ENCODE measurements around the gene SLC6A9.

SLC6A9 gene

GRCh38 chr1:44031252-44032169, at the start of gene SLC6A9:
Gene SLC6A9 (minus strand): TSS chr1:44031462. CDS start chr1:44024277, 7,185 bp downstream.
- peaks cover 19 to 37% of the 10 kb centered on the region in 2 donors for H3K4me1 Mint-ChIP-seq
- H3K9me3 Mint-ChIP-seq, result no peaks in the 10 kb centered on the region
- no peaks in the 10 kb centered on the region for H3K27me3 Mint-ChIP-seq
- H3K27ac Mint-ChIP-seq, result peak within 1 kb of the TSS; percentile 86
- ATAC-seq (replicated peaks) (peak; percentile 3 to 9), DNase-seq (no peak)
- H3K36me3 Mint-ChIP-seq, result no peaks in the 10 kb centered on the region
- peak within 1 kb of the TSS; percentile 88 to 90 for H3K4me3 Mint-ChIP-seq

- DNase-seq (no peak), ATAC-seq (replicated peaks) (no peak)
- H3K27ac Mint-ChIP-seq, result no peak overlapping the region
- H3K4me3 Mint-ChIP-seq, result no peak overlapping the region
- H3K27me3 Mint-ChIP-seq, result peaks cover 0 to 6% of the 10 kb centered on the region in 2 donors
- no peaks in the 10 kb centered on the region for H3K9me3 Mint-ChIP-seq
- peaks cover 2 to 4% of the 10 kb centered on the region in 2 donors for H3K4me1 Mint-ChIP-seq
- no peaks in the 10 kb centered on the region for H3K36me3 Mint-ChIP-seq
Observed at GRCh38 chr1:44079566-44079965, 48.3 kb upstream of the SLC6A9 start.

- no peaks in the 10 kb centered on the region for H3K9me3 Mint-ChIP-seq
- H3K4me3 Mint-ChIP-seq, result no peak overlapping the region
Observed at GRCh38 chr1:44078104-44078503, 46.8 kb upstream of the SLC6A9 start.

GRCh38 chr1:44077421-44077820, 46.2 kb upstream of the SLC6A9 start:
- DNase-seq (no peak), ATAC-seq (replicated peaks) (no peak)
- Mint-ChIP-seq H3K36me3 (no peaks in the 10 kb centered on the region), H3K9me3 (no peaks in the 10 kb centered on the region), H3K27ac (no peak overlapping the region), H3K4me3 (no peak overlapping the region), H3K27me3 (peaks cover 0 to 6% of the 10 kb centered on the region in 2 donors), H3K4me1 (peaks cover 17 to 25% of the 10 kb centered on the region in 2 donors)

More at GRCh38 chr1:44078104-44078503, 46.8 kb upstream of the SLC6A9 start:
- no peak for DNase-seq
- Mint-ChIP-seq H3K27ac (no peak overlapping the region), H3K4me1 (peaks cover 12 to 18% of the 10 kb centered on the region in 2 donors), H3K27me3 (peaks cover 0 to 6% of the 10 kb centered on the region in 2 donors), H3K36me3 (no peaks in the 10 kb centered on the region)
- ATAC-seq (replicated peaks), result no peak

DNA sequence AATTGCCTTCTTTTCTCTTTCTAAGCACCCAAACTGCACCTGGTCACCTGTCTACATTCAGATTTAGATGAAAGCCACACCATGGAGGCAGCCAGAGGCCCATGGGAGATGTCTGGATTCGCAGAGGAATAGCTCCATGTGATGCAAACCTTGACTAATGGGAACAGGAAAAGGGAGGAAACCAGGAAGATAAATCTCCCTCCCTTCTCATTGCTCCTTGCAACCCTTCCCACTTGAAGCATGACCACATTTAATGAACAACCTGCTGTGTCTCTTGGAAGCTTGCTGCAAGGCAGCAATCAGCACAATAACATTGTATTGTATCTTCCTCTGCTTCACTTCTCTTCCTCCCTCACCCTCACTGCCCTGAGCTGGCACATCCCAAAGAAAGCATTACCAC, 44.8 kb upstream of the SLC6A9 start:
- DNase-seq (no peak), ATAC-seq (replicated peaks) (no peak)
- H3K27ac Mint-ChIP-seq, result no peak overlapping the region
- H3K4me1 Mint-ChIP-seq, result peaks cover 27 to 36% of the 10 kb centered on the region in 2 donors
- H3K27me3 Mint-ChIP-seq, result peaks cover 0 to 6% of the 10 kb centered on the region in 2 donors
- no peak overlapping the region for H3K4me3 Mint-ChIP-seq
- no peaks in the 10 kb centered on the region for H3K36me3 Mint-ChIP-seq
- H3K9me3 Mint-ChIP-seq, result no peaks in the 10 kb centered on the region

GRCh38 chr1:44074415-44074814, 43.2 kb upstream of the SLC6A9 start:
- Mint-ChIP-seq H3K9me3 (no peaks in the 10 kb centered on the region), H3K27ac (peak overlapping the region; percentile 22), H3K36me3 (no peaks in the 10 kb centered on the region), H3K4me3 (no peak overlapping the region), H3K27me3 (peaks cover 0 to 6% of the 10 kb centered on the region in 2 donors), H3K4me1 (peaks cover 30 to 46% of the 10 kb centered on the region in 2 donors)
- ATAC-seq (replicated peaks) (no peak), DNase-seq (no peak)

GRCh38 chr1:44073528-44073927, 42.3 kb upstream of the SLC6A9 start:
- DNase-seq (peak; percentile 30), ATAC-seq (replicated peaks) (peak; percentile 74 to 77)
- peaks cover 0 to 4% of the 10 kb centered on the region in 2 donors for H3K9me3 Mint-ChIP-seq
- H3K4me1 Mint-ChIP-seq, result peaks cover 36 to 55% of the 10 kb centered on the region in 2 donors
- no peak overlapping the region for H3K4me3 Mint-ChIP-seq
- peaks cover 0 to under 1% of the 10 kb centered on the region in 2 donors for H3K27me3 Mint-ChIP-seq
- peaks cover 1 to 4% of the 10 kb centered on the region in 2 donors for H3K36me3 Mint-ChIP-seq
- no peak overlapping the region for H3K27ac Mint-ChIP-seq

- no peak for ATAC-seq (replicated peaks)
- Mint-ChIP-seq H3K27ac (no peak overlapping the region), H3K9me3 (peaks cover 0 to 4% of the 10 kb centered on the region in 2 donors), H3K4me1 (peaks cover 43 to 62% of the 10 kb centered on the region in 2 donors), H3K36me3 (peaks cover 1 to 4% of the 10 kb centered on the region in 2 donors), H3K27me3 (no peaks in the 10 kb centered on the region), H3K4me3 (no peak overlapping the region)
- no peak for DNase-seq
Observed at GRCh38 chr1:44072821-44073220, 41.6 kb upstream of the SLC6A9 start.

DNA sequence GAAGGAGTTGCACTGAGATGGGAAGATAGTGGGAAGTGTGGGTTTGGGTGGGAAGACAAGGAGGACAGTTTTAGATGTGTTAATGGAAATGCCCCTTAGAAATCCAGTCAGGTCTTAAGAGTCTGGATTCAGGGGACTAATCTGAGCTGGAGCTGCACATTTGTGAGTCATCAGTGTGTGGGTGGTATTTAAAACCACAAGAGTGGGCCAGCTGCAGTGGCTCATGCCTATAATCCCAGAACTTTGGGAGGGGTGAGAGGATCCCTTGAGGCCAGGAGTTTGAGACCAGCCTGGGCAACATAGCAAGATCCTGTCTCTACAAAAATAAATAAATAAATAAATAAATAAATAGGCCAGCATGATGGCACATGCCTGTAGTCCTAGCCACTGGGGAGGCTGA, 40.9 kb upstream of the SLC6A9 start:
- H3K4me1 Mint-ChIP-seq, result peaks cover 49 to 68% of the 10 kb centered on the region in 2 donors
- ATAC-seq (replicated peaks) (no peak), DNase-seq (no peak)
- H3K9me3 Mint-ChIP-seq, result peaks cover 0 to 4% of the 10 kb centered on the region in 2 donors
- no peaks in the 10 kb centered on the region for H3K27me3 Mint-ChIP-seq
- no peak overlapping the region for H3K4me3 Mint-ChIP-seq
- no peak overlapping the region for H3K27ac Mint-ChIP-seq
- H3K36me3 Mint-ChIP-seq, result peaks cover 1 to 4% of the 10 kb centered on the region in 2 donors

DNA sequence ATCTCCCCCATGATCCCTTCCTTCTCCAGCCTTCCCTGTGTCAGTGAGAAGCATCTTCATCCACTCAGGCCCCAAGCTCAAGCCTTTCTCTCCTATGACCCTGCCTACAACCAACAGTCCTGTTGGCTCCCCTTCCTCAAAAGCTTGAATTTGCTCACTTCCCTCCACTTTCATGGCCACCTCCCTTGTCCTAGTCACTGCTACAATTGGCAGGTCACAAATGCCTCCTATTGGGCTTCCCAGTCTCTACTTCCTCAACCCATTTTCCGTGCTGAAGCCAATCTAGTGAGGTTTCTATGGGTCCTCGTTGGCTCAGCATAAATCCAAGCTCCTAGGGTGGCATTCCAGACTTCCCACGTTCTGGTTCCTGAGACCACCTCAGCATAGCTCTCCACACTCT, 40.2 kb upstream of the SLC6A9 start:
- Mint-ChIP-seq H3K27me3 (no peaks in the 10 kb centered on the region), H3K4me3 (no peak overlapping the region), H3K9me3 (peaks cover 0 to 4% of the 10 kb centered on the region in 2 donors), H3K4me1 (peaks cover 53 to 69% of the 10 kb centered on the region in 2 donors), H3K36me3 (peaks cover 1 to 4% of the 10 kb centered on the region in 2 donors), H3K27ac (no peak overlapping the region)
- no peak for ATAC-seq (replicated peaks)
- no peak for DNase-seq

DNA sequence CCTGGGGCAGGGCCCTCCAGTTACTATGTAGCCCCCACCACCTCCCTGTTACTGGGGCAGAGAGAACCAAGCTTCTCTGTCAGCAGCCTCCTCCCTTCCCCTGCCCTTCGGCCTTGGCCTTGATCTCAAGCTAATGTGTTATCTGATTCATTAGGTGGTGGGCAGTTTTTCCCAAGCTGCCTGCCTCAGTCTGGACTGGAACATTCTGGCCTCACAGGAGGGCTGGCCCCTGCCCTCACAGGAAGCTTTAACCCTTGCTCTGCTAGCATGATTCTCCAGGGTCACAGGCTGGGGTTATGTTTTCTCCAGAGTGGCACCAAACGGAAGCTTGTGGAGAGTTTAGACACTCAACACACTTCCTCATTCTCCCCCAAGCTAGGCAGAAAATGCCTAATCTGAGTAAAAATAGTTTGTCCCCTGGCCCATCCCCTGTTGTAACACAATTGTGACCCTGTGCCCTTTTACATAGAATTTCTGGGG, 37.2 kb upstream of the SLC6A9 start:
- ATAC-seq (replicated peaks) (peak; percentile 79 to 83), DNase-seq (peak; percentile 53)
- H3K4me3 Mint-ChIP-seq, result peak overlapping the region; percentile 59 to 69
- peak overlapping the region; percentile 90 for H3K27ac Mint-ChIP-seq
- H3K36me3 Mint-ChIP-seq, result peaks cover 1 to 4% of the 10 kb centered on the region in 2 donors
- H3K9me3 Mint-ChIP-seq, result peaks cover 0 to 4% of the 10 kb centered on the region in 2 donors
- H3K27me3 Mint-ChIP-seq, result no peaks in the 10 kb centered on the region
- H3K4me1 Mint-ChIP-seq, result peaks cover 45 to 56% of the 10 kb centered on the region in 2 donors

- peak overlapping the region; percentile 79 for H3K27ac Mint-ChIP-seq
- H3K4me3 Mint-ChIP-seq, result peak overlapping the region; percentile 59 to 69
- peaks cover 0 to 4% of the 10 kb centered on the region in 2 donors for H3K9me3 Mint-ChIP-seq
- DNase-seq, result peak; percentile 34
- no peaks in the 10 kb centered on the region for H3K27me3 Mint-ChIP-seq
- peaks cover 38 to 46% of the 10 kb centered on the region in 2 donors for H3K4me1 Mint-ChIP-seq
- peak; percentile 80 to 83 for ATAC-seq (replicated peaks)
- H3K36me3 Mint-ChIP-seq, result peaks cover 1 to 4% of the 10 kb centered on the region in 2 donors
Observed at GRCh38 chr1:44067266-44068250, 36.3 kb upstream of the SLC6A9 start.

DNA sequence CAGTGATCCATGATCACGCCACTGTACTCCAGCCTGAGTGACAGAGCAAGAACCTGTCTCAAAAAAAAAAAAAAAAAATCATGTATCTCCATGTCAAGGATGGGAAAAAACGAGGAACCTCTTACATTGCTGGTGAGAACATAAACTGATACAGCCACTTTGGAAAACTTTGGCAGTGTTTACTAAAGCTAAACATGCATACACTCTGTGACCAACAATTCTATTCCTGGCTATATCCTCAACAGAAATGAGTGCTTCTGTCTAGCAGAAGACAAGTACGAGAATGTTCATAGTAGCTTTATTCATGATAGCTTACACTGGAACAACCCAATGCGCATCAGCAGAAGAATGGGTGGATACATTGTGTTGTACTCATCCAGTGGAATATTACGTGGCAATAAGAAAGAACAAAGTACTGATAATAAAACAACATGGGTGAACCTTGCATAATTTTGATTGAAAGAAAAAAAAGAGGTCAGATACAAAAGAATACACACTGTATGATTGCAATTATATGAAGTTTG, 31.5 kb upstream of the SLC6A9 start:
- Mint-ChIP-seq H3K4me1 (peaks cover 7 to 9% of the 10 kb centered on the region in 2 donors), H3K27ac (no peak overlapping the region), H3K9me3 (no peaks in the 10 kb centered on the region), H3K27me3 (no peaks in the 10 kb centered on the region), H3K4me3 (no peak overlapping the region), H3K36me3 (no peaks in the 10 kb centered on the region)
- ATAC-seq (replicated peaks) (no peak), DNase-seq (no peak)

All from stimulated activated naive B cell treated with anti-CD40 and anti-IgM and Interleukin-4, amounts not matched to agents 10 μg/mL and 1 μg/mL and 100 μg/mL, for 72 hours (primary cell).